Esophagus squamous epithelium (tissue), 4 donors: ENCODE data around the gene KCNK3.

Source experiments
- POLR2A ChIP-seq, 4 donors: fragments of 450-650 bp; IDR thresholded peaks; one replicate each; pipeline ENCODE4 v1.6.1; 2017; ENCODE audit warnings: antibody characterized with exemption in 4 of 4, mild to moderate bottlenecking in 4 of 4, moderate library complexity in 3 of 4
- TF ChIP-seq, protein P1 (sequence below), 6 experiments: fragments of 450-650 bp in 4 of 6; fragments of 200-600 bp in 2 of 6; sonication (generic) in 2 of 6; IDR thresholded peaks; one replicate each; pipeline ENCODE4 v1.5.1; 2016 to 2019; ENCODE audit warnings: antibody characterized with exemption in 6 of 6, mild to moderate bottlenecking in 4 of 6, moderate library complexity in 4 of 6

- TF ChIP-seq POLR2A (IDR thresholded peaks at IDR 0.05) = no peak
- TF ChIP-seq, protein P1, sequence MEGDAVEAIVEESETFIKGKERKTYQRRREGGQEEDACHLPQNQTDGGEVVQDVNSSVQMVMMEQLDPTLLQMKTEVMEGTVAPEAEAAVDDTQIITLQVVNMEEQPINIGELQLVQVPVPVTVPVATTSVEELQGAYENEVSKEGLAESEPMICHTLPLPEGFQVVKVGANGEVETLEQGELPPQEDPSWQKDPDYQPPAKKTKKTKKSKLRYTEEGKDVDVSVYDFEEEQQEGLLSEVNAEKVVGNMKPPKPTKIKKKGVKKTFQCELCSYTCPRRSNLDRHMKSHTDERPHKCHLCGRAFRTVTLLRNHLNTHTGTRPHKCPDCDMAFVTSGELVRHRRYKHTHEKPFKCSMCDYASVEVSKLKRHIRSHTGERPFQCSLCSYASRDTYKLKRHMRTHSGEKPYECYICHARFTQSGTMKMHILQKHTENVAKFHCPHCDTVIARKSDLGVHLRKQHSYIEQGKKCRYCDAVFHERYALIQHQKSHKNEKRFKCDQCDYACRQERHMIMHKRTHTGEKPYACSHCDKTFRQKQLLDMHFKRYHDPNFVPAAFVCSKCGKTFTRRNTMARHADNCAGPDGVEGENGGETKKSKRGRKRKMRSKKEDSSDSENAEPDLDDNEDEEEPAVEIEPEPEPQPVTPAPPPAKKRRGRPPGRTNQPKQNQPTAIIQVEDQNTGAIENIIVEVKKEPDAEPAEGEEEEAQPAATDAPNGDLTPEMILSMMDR (IDR thresholded peaks at IDR 0.05) = no peak
Measured at GRCh38 chr2:26674771-26675170, 17.8 kb upstream of the KCNK3 start.
